Psoas muscle (tissue), 8 donors: Measurements from ENCODE around the gene MAP3K4. TPM values are rescaled to one million over a fixed set of nuclear protein-coding genes. Genes with fewer than 3 reads are reported as not detected.

ENCODE experiments used
- ATAC-seq, 4 donors: fragments of 200-7000 bp; cut with Tn5 transposase; one replicate each; pipeline ENCODE4 v1.9.1; 2020; ENCODE audit warnings: moderate library complexity in 3 of 4, mild to moderate bottlenecking in 2 of 4
- DNase-seq, 2 donors: peaks; one replicate each; pipeline ENCODE4 v3.0.0-alpha.2; 2020
- H3K27ac ChIP-seq: fragments of 200-600 bp; one replicate; pipeline ENCODE4 v1.8.0; 2022
- H3K27me3 ChIP-seq, 3 donors: fragments of 200-600 bp in 1 of 3; one replicate each; pipeline versions ENCODE4 v1.6.1 to v1.8.0; 2013 to 2022; ENCODE audit warnings: low read length in 2 of 3, mild to moderate bottlenecking in 2 of 3, moderate library complexity in 1 of 3; ENCODE audit not compliant: insufficient read depth in 3 of 3
- H3K36me3 ChIP-seq, 2 donors: fragments of 200-600 bp in 1 of 2; one replicate each; pipeline versions ENCODE4 v1.6.1 to v1.8.0; 2013 to 2022; ENCODE audit warnings: low read depth in 1 of 2, mild to moderate bottlenecking in 1 of 2, moderate library complexity in 1 of 2; ENCODE audit not compliant: insufficient read depth in 1 of 2
- H3K4me1 ChIP-seq: fragments of 200-600 bp; one replicate; pipeline ENCODE4 v1.8.0; 2022
- H3K4me3 ChIP-seq: fragments of 200-600 bp; one replicate; pipeline ENCODE4 v1.8.0; 2022; ENCODE audit warnings: mild to moderate bottlenecking
- H3K9me3 ChIP-seq: fragments of 200-600 bp; one replicate; pipeline ENCODE4 v1.8.0; 2022
- CTCF ChIP-seq: fragments of 200-600 bp; IDR thresholded peaks from one replicate; pipeline ENCODE4 v1.8.0; 2022; ENCODE audit warnings: antibody characterized with exemption
- WGBS, 3 donors: extraction: QIAGEN DNeasy Blood & Tissue Kit; methylation state at CpG; one replicate each; pipeline versions ENCODE4 v1.1.6 to v1.1.7; 2013; 5-methylcytosine and 5-hydroxymethylcytosine counted together
- intact Hi-C, 2 donors: fragments of 100-400 bp; cut with DNase I; formaldehyde crosslinking; loops; one replicate each; pipeline versions ENCODE4 v1.11.0 to v1.14.2; 2022
- polyA plus RNA-seq, 3 donors: library from polyadenylated mRNA; stranded (reverse); fragments of 200-250 nt; gene quantifications; one replicate each; pipeline ENCODE4 v1.2.3, GENCODE V29; 2013
- total RNA-seq, 4 donors: library from RNA; stranded (reverse); fragmentation: NEBNext Ultra II Directional in 2 of 4; extraction: Animal tissue kit (Norgen Biotek cat#: 25700) in 2 of 4; gene quantifications; one replicate each; pipeline versions ENCODE4 v1.2.1 to v1.2.4, GENCODE V29; 2021 to 2023
- donor health status: healthy with polysubstance abuse.
- donor health status: DM: no; HTN: no; CAD: no; lungs with moderate emphysema.
- donor health status: Bipolar disorder and iron deficiency.
- donor health status: healthy.
- donor health status: DM: yes; HTN: yes; CAD: no.
- donor health status: DM: no; HTN: no; CAD: no.
- donor health status: DM: no; HTN: no; CAD: no.
- donor health status: DM: yes; HTN: yes; CAD: no.

The MAP3K4 gene
- total and polyA plus RNA-seq, 7 donors = 13.5 to 45.8 (median 19.4) TPM

GRCh38 chr6:161166176-161166575 lies 174.6 kb downstream of the MAP3K4 start:
- ATAC-seq (no peak), DNase-seq (no peak)
- intact Hi-C loops = loop anchor here in 1 of 2 donors (10.0 kb wide), 1 partner anchor 209 kb away; no protein-coding TSS in a partner anchor
- TF ChIP-seq CTCF = no peak
- Histone ChIP-seq H3K27ac (no peak overlapping the region), H3K4me3 (no peak overlapping the region), H3K27me3 (no peaks in the 10 kb centered on the region), H3K4me1 (no peaks in the 10 kb centered on the region), H3K9me3 (no peaks in the 10 kb centered on the region), H3K36me3 (no peaks in the 10 kb centered on the region)
- 92 to 95% (median 93%) methylated on average over 11 of the region's 11 CpGs for WGBS, 3 donors

- intact Hi-C loops = loop anchor here in 1 of 2 donors (10.0 kb wide), 1 partner anchor 208 kb away; no protein-coding TSS in a partner anchor
- Histone ChIP-seq H3K27me3 (no peaks in the 10 kb centered on the region), H3K27ac (no peak overlapping the region), H3K9me3 (no peaks in the 10 kb centered on the region), H3K4me1 (no peaks in the 10 kb centered on the region), H3K4me3 (no peak overlapping the region), H3K36me3 (no peaks in the 10 kb centered on the region)
- 92 to 94% (median 94%) methylated on average over 5 of the region's 5 CpGs for WGBS, 3 donors
- ATAC-seq = no peak
- TF ChIP-seq CTCF = no peak
- DNase-seq = no peak
Observed at GRCh38 chr6:161166677-161167076, 175.1 kb downstream of the MAP3K4 start.
